Sigmoid colon (tissue), 4 donors: ENCODE measurements around the gene DCTN3.

Source experiments
- POLR2A ChIP-seq, 2 donors: fragments of 450-650 bp; IDR thresholded peaks; one replicate each; pipeline ENCODE4 v1.6.1; 2016; ENCODE audit warnings: antibody characterized with exemption in 2 of 2, mild to moderate bottlenecking in 2 of 2, moderate library complexity in 2 of 2
- POLR2AphosphoS5 ChIP-seq, 4 donors: sonication (generic); formaldehyde crosslinking; IDR thresholded peaks; one replicate each; pipeline ENCODE4 v1.6.1; 2017; ENCODE audit warnings: antibody characterized with exemption in 4 of 4
- TF ChIP-seq, protein P1 (sequence below), 4 experiments: fragments of 450-650 bp in 3 of 4; fragments of 200-600 bp in 1 of 4; IDR thresholded peaks; one replicate each; pipeline ENCODE4 v1.5.1; 2016 to 2019; ENCODE audit warnings: antibody characterized with exemption in 4 of 4, mild to moderate bottlenecking in 3 of 4, moderate library complexity in 2 of 4

- TF ChIP-seq POLR2A (IDR thresholded peaks at IDR 0.05) (no peak), POLR2AphosphoS5 (IDR thresholded peaks at IDR 0.05) (peak; percentile 41 to 82 (median 72))
- TF ChIP-seq, protein P1, sequence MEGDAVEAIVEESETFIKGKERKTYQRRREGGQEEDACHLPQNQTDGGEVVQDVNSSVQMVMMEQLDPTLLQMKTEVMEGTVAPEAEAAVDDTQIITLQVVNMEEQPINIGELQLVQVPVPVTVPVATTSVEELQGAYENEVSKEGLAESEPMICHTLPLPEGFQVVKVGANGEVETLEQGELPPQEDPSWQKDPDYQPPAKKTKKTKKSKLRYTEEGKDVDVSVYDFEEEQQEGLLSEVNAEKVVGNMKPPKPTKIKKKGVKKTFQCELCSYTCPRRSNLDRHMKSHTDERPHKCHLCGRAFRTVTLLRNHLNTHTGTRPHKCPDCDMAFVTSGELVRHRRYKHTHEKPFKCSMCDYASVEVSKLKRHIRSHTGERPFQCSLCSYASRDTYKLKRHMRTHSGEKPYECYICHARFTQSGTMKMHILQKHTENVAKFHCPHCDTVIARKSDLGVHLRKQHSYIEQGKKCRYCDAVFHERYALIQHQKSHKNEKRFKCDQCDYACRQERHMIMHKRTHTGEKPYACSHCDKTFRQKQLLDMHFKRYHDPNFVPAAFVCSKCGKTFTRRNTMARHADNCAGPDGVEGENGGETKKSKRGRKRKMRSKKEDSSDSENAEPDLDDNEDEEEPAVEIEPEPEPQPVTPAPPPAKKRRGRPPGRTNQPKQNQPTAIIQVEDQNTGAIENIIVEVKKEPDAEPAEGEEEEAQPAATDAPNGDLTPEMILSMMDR (IDR thresholded peaks at IDR 0.05) = no peak
Measured at GRCh38 chr9:34654323-34655051, 34.2 kb upstream of the DCTN3 start.
